LNCAP (cell line): ENCODE data around the gene FAM149A.

Experiments
- TF ChIP-seq, protein P1 (sequence below): fragments of 450-650 bp; IDR thresholded peaks from 2 replicates; pipeline ENCODE4 v1.5.1; 2017; ENCODE audit warnings: mild to moderate bottlenecking

The FAM149A gene

DNA sequence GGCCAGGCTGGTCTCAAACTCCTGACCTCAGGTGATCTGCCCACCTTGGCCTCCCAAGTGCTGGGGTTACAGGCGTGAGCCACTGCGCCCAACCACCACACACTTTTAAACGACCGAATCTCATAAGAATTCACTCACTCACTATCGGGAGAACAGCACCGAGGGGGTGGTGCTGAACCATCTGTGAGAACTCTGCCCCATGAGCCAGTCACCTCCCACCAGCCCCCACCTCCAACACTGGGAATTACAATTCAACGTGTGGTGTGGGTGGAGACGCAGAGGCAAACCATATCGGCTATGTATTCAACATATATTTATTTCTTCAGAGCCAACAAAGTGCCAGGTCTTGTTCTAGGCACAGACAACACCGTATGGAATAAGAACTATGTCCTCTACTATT is 32.0 kb upstream of the FAM149A start:
- TF ChIP-seq, protein P1, sequence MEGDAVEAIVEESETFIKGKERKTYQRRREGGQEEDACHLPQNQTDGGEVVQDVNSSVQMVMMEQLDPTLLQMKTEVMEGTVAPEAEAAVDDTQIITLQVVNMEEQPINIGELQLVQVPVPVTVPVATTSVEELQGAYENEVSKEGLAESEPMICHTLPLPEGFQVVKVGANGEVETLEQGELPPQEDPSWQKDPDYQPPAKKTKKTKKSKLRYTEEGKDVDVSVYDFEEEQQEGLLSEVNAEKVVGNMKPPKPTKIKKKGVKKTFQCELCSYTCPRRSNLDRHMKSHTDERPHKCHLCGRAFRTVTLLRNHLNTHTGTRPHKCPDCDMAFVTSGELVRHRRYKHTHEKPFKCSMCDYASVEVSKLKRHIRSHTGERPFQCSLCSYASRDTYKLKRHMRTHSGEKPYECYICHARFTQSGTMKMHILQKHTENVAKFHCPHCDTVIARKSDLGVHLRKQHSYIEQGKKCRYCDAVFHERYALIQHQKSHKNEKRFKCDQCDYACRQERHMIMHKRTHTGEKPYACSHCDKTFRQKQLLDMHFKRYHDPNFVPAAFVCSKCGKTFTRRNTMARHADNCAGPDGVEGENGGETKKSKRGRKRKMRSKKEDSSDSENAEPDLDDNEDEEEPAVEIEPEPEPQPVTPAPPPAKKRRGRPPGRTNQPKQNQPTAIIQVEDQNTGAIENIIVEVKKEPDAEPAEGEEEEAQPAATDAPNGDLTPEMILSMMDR = no peak

DNA sequence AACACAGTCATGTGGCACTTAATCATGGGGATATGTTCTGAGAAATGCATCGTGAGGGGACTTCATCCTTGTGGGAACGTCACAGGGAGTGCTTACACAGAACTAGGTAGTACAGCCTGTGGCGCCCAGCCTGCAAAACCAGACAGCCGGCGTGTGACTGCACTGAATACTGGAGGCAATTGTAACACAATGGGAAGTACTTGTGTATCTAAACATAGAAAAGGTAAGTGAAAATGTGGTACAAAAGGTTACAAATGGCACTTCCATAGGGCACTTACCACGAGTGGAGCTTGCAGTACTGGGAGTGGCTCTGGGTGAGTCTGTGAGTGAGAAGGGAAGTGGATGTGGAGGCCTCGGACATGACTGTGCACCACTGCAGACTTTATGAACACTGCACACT is 30.3 kb upstream of the FAM149A start:
- TF ChIP-seq, protein P1 = no peak

DNA sequence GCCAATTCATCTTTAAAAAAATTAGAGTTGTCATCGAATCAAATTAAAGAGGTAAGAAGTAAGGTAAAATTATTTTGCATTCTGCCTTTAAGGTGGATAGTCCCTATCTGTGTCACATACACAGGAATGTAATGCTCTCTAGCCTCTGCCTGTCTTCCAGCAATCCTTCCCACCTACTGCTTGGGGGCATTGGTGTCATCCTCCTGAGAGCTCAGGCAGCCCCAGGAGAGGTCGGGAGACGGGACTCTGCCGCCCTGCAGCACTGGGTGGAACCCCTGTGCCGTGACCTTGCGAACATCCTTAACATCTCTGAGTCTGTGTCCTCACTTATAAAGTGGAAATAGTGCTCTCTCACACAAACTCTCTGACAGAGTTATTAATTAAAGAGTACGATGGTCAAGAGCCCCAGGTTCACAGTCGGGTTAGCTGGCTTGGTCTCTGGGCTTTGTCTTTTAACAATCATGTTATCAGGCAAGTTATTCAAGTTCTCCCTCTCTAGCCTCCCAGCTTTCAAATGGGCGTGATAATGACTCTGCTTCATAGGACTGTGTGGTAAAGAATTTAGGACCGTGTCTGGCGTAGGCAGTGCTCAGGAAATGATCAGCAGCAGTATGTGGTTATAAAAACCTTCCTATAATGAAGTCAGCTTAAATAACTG is 25.4 kb upstream of the FAM149A start:
- TF ChIP-seq, protein P1 = no peak

DNA sequence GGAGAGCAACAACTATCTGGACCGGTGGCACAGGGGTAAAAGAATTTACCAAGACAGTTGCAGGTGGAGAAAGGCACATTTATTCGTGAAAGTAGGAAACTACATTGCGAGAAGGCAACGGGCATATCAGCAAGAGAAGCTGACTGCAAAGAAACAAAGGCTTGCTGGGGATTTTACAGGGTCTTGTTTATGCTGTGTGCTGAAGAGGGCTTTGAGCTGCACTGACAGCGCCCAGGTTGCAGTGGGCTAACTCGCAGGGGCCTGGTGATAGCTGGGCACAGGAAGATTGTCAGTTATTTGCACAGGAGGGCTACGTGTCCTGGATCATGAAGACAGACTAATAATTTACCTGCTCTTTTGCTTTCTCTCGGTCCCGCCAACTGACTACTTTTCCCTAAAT is 24.8 kb upstream of the FAM149A start:
- TF ChIP-seq, protein P1 = no peak

DNA sequence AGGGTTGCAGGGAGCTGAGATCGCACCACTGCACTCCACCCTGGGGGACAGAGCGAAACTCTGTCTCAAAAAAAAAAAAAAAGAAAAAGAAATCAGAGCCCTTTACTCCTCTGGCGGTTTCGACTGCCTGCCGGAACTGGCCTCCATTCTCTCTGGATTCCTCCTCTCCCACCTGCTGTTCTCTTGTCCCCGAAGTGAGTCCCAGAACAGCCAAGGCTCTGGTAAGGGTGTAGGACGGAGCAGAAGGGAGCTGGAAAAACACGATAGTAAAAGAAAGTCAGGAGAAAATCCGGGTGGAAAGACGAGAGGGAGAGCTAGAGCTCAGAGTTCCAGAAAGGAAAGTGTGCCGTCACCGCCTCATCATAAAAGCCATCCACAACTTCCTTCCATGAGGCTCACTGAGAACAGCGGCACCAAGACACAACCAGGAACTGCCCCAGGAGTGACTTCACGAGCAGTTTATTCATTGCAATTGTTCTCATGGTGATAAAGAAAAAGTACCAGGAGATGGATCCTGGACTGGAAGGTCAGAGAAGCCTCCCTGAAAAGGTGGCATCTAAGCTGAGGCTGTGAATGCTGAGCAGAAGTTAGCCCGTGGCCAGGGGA is 23.2 kb upstream of the FAM149A start:
- TF ChIP-seq, protein P1 = no peak

DNA sequence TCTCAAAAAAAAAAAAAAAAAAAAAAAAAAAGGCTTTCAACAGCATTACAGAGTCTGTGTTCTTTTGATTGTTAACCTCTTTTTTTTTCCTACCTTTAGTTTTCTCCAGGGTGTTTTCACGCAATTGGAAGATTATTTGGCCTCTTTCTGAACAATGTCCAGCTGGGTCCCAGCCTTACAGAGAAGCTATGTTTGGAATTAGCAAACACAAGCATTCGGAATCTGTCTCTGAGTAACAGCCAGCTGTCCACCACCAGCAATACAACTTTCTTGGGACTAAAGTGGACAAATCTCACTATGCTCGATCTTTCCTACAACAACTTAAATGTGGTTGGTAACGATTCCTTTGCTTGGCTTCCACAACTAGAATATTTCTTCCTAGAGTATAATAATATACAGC is 22.3 kb upstream of the FAM149A start:
- TF ChIP-seq, protein P1 = no peak

DNA sequence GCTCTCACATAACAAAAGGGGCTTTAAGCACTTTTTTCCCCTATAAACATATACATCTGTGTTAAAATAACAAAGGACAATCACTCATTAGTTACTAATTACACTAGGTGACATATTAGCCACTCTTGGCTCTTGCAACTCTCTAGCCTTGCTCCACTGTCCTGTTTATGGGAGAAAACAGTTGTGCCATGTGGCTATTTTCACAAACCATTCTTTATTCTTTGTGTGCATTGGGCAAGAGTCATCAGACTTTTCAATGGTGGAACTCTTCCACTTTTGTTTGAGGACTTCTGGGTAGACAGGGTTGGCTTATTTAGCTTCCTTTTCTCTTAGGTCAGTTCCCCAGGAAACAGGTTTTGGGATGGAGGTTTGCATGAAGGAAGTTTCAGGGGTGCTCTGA is 16.0 kb upstream of the FAM149A start:
- TF ChIP-seq, protein P1 = no peak

DNA sequence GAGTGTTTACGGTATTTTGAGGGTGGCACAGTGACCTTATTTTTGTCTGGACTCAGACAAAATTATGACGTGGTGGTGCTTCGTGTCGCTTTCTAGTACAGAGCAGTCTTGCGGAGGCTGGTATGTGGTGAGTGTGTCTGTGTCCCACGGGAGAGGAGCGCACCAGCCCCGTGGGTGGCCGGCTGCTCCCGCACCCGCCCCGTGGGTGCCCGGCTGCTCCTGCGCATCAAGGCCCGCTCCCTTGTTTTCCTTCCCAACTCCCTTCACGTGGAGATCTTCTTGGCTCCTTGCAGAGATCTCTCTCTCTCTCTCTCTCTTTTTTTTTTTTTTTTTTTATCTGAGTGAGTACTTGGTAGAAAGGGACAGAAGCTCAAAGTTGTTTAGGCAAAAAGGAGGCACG is 12.2 kb upstream of the FAM149A start:
- TF ChIP-seq, protein P1 = no peak
